HG03066 (cell line): ENCODE data around the gene TIMM8A.

ENCODE experiments used
- ATAC-seq: cut with Tn5 transposase; IDR thresholded peaks from one replicate; pipeline ENCODE4 v1.9.1; 2021; ENCODE audit warnings: low read depth; ENCODE audit not compliant: unreplicated experiment

TIMM8A gene, protein sequence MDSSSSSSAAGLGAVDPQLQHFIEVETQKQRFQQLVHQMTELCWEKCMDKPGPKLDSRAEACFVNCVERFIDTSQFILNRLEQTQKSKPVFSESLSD

DNA sequence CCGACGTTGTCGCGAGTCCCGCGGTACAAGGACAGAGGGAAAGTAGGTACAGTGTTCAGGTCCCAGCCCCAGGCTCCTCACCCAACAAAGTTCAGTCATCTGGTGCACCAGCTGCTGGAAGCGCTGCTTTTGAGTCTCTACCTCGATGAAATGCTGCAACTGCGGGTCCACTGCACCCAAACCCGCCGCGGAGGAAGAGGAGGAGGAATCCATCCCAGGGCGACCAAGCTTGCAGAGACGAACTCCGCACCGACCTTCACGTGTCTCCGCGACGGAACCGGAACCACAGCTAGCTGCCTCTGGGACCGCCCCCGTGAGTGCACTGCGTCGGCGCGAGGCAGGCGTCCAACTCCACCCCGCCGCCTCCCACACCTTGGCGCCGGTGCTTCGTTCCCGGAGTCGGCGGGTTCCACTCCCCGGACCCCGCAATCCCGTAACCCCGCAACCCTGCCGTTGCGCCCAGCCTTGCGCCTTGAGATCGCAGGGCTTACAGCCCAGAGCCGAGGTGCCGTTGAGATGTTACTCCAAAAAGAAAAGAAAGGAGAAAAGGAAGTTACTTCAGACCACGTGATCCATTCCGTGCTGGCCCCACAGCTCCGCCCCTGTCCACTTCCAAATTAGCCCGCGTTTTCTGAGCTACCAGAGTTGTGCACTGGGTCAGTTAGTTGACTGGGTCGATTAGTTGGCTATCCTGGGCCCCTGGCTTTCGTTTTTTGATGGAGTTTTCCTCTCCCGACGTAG, at the start of gene TIMM8A:
TSS of gene TIMM8A (minus strand) at position 291 of the 741 bp plus-strand sequence. CDS start at position 213, 78 bp downstream.
- peak; percentile 95 for ATAC-seq

DNA sequence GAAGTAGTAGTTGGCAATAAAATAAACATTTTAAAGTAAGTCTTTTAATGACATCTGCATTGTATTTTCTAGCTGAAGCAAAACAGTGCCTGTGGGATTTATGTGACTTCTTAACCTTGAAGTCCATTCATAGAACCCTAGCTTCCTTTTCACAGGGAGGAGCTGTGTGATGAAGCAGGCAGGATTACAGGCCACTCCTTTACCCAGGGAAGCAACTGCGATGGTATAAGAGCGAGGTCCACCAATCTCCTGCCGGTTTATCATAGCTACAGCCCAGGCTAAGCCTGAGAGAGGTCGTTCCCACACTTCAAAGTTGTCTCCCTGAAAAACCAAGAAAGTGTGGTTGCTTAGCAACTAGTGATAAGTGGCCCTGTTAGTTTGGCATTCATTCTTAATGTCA, 49.2 kb upstream of the TIMM8A start:
- no peak for ATAC-seq

DNA sequence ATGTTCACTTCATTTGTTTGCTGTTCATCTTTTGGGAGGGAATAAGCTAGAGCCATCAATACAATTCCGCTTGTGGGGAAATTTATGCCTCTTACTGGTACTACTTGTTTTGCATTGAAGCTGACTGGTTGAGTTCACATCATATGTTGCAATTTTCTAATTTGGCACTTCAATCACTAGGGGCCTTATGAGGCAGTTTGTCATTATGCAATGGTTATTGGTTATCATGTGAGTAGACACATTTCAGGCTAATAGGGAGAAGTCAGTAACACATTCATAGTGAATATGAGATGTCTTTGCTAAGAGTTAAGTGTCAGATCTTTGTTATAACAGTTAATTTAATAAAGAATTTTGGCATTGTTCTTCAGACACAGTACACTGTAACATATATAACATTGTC, 47.2 kb upstream of the TIMM8A start:
- ATAC-seq, result no peak

DNA sequence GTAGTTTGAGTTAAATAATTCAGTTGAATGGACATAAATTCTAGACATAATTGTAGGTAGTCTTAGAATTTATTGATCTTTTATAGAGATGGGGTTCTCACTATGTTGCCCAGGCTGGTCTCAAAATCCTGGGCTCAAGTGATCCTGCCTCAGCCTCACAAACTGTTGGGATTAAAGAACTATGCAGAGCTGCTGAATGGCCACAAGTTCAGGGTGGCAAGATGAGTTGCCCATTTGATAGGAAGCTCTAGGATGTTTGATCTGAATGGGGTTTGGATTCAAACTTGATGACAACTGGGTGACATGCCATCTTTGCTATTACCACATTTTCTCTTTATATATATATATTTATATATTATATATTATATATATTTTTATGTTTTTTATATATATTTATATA, 45.8 kb upstream of the TIMM8A start:
- no peak for ATAC-seq

DNA sequence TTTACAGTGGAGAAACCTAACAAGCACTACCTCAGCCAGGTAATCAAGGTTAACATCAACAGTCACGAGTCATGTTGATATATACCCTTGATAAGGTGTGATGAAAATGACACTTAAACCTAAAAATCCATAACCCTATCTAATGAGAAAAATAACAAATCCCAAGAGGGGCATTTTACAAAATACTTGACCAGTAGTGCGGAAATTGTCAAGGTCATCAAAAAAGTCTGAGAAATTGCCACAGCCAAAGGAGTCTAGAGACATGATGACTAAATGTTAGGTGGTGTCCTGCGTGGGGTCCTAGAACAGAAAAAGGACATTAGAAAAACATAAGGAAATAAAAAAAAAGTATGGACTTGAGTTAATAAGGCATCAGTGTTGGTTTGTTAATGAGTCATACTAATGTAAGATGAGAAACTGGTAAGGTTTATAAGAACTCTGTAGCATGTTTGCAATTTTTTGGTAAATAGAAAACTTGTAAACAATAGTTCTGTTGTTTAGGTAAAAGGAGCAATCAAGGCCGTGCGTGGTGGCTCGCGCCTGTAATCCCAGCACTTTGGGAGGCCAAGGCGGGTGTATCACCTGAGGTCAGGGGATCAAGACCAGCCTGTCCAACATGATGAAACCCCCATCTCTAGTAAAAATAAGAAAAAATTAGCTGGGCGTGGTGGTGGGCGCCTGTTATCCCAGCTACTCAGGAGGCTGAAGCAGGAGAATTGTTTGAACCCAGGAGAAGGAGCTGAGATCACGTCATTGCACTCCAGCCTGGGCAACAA, 45.2 kb upstream of the TIMM8A start:
- ATAC-seq, result no peak

DNA sequence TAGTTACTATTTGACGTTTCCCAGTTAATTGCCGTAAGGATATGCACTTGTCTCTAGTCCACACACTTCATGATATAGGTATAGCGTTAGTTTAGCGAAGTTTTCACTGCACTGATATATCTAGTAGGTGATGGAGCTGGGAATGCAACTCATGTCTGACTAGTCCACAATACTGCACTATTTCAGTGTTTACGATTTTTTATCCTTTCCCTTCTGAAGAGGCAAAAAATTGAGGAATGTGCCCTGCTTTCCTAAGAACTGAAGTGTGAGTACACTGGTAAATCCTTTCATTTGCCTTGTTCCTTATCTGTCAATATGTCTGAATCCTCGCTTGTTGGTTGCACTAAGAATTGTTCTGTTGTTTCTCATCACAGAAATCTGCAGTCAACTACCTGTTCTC, 43.3 kb upstream of the TIMM8A start:
- no peak for ATAC-seq

DNA sequence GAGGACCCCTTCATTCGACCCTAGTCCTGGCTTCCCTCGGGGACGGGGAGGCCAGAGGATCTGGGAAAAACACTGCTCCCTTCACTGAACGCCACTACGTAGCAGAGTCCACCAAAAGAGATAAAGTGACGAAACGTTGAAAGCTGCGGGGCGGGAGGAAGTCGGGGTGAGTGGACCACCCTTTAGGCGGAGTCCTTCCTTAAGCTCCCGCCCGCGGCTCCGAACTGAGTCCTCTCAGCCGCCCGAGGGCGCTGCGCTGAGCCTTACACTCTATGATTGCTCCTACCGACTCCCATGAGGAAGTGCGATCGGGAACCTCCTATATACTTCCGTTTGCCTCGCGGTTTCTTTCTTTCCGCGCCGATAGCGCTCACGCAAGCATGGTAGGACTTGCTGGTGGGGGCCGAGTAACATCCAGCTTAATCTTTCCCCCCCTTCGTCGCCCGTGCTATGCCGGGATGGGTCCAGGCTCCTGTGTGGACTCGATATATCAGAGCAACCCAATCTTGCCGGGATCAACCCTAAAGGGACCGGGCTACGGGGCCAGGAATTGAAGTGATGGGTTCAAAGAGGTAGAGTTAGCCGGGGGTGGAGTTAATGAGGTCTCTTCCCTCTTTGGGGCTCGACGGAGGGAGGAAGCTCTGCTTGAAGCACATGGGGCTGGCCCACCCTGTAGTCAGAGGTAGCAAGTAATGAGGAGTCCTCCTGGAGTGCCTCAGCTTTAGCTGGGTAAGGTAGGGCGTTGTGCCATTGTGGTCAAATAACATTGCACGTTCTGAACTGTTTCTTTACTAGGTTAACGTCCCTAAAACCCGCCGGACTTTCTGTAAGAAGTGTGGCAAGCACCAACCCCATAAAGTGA, 42.4 kb upstream of the TIMM8A start, which contains the start of gene RPL36A:
TSS of gene RPL36A (plus strand) at position 348 of the 862 bp plus-strand sequence. CDS start at position 381, 33 bp downstream.
- ATAC-seq, result peak; percentile 71

DNA sequence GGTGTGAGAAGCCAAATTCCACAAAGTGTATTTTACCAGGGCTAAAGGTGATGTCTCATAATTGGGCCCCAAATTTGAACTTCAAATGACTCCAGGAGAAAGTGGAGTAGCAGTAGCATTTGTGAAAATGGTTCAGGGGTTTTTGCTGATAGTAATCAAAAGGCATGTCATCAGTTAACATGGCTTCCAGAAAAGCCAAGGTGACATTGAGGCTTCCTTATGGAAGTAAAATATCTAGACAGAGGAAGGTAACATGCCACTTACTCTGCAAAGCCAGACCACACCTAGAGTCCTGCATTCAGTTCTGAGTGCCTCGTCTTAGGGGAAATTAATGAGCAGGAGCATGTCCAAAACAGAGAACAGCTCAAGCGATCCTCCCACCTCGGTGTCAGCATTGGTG, 40.1 kb upstream of the TIMM8A start:
- no peak for ATAC-seq

DNA sequence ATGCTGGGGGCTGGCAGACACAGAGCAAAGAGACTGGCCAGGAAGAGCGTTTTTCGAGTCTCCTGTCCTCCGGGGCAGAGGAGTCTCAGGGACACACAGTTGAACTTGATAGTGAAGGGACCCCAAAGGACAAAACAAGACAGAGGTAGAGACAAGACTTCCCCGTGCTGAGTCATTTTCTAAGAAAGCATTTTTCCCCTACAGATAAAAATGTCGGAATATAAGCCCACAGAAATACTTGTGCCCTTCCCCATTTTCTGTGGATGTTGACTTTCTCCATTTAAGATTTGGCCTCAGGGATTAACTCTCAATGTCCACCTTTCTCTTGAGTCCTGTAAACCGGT, 38.0 kb upstream of the TIMM8A start:
- no peak for ATAC-seq

DNA sequence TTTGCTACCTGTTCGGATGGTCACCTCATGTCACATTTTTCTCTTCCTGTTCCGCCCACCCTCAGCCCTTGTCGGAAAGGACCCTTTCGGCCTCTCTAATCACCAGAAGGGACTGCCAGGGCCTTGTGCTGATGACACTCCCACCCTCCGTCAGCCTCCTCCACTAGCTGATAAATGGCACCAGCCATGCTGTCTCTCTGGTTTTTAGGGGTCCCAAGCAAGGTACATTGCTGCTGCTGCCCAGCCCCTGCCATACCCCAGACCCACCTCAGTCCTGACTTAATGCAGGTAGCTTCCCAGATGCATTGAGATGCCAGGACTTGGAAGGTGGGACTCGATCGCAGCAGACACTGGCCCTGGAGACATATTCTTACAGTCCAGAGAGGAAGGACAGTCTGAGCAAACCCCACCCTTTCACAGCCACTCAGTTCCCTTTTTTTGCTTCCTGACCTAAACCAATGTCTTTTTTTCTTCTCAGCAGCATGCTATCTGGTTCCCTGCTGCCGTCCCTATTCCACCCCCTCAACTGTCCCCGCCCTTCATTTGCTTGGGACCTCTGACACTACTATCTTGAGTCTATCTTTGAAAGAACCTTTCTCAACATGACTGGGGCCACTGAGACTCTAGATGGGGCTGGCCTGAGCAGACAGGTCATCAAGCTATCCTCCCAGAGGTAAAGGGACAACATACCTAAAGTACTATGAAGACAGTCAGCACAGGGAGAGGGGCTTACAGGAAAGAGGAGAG, 37.4 kb upstream of the TIMM8A start, which contains the start of gene BTK:
TSS of gene BTK (minus strand) at position 397 of the 747 bp plus-strand sequence. CDS start 10,907 bp downstream, outside the sequence.
- peak; percentile 71 for ATAC-seq

DNA sequence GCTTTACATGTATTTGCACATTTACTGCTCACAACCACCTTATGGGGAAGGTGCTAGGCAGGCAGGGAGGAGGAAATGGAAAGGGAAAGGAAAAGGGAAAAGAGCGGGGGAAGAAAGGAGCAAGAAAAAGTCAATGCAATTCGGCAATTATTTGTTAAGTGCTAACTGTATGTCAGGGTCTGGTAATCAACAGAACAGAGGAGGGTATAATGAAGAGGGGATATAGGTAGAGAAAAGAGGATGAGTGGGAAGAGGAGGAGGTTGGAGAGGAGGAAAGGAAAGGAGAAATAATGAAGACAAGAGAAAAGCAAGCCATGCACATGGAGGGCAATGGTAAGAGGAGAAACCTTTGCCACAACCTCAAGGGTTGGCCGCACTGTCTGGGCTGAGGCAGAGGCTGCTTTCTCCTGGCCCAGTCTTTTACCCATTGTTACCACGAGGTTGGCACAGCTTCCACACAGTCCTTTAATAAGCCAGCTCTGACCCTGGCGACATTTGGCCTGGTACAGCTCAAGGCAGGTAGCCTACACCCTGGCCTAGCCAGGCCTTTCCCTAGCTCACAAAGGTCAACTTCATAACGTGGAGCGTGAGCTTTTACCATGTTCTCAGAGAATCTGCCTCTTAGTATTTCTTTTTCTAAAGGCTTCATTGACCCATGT, 36.6 kb upstream of the TIMM8A start:
- ATAC-seq, result no peak

DNA sequence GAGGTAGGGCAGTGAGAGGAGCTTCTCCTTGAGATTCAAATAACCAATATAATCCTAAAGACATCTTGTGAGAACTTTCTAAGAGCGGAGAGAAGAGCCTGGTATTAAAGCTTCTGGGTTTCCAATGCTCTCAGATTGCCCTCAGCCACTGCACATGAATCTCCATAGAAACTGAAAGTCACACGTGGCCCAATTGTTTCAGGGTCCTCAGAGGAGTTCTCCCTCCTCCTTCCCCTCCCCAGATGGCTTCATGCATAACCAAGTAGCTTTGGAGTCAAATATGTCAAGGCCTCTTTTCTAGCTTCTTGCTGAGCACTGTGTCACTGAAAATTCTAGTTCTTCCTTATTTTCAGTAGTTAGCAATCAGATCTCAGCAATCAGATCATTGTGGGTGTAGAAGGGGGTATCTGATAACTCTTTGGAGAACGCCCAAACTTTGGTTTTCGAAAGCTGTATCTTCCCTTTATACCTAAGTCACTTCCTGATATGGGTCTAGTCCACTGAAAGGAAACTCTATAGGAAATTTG, 35.2 kb upstream of the TIMM8A start:
- peak; percentile 66 for ATAC-seq

DNA sequence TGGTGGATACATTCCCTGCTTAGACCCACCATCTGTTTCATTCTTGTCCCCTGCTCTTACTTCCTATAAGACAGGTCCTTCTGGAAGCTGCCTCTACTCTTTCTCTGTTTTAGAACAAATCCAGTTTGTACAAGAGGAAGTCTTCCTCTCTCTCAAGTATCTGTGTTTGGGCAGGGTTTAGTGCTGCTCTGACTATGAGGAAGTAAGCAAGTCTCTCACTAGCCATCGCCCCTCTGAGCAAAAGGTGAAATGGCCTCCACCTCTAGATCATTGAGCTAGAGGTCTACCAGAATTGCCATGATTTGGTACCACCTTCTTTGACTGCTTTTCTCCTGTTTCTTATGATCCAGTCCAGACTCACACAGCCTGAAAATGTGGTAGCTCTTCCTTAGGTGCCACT, 29.0 kb upstream of the TIMM8A start:
- no peak for ATAC-seq

DNA sequence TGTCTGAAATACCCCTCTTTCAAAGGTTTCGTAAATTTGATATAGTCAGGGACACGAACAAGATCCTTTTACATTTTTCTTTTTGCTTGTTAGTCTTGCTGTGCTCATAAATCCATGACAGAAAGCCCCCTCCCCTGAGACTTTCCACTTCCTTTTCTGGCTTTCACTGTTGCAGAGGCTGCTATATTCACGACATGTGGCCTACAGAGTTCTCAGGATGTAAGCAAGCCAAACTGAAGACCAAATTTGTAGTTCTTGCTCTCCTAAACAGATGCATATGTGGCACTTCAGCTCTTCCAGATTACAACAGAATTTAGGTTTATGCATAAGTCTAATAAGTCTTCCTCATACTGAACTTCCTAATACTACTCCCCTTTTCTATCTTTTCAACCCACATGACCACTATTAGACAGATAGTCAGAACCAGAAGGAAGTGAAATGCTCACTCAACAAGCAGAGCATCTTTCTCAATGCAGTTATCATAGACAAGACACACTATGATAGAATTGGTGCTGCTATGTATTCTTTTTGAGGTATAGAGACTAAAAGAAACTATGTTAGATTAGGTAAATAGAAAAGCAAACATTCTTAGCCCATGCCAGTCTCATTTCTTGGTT, 22.5 kb upstream of the TIMM8A start:
- no peak for ATAC-seq

DNA sequence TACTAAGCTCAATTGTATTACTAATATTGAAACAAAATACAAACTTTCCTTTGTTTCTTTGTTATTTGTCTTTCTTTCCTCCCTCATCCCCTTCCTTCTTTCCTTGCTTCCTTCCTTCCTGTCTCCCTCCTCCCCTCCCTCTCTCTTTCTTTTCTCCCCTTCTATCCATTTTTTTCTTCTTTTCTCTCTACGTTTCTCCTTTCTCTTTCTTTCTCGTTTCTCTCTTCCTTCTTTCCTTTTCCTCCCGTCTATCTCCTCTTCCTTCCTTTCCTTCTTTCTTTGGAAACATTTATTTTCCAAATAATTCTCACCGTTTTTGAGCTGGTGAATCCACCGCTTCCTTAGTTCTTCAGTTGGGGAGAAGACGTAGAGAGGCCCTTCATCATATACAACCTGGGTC, 21.1 kb upstream of the TIMM8A start:
- no peak for ATAC-seq

DNA sequence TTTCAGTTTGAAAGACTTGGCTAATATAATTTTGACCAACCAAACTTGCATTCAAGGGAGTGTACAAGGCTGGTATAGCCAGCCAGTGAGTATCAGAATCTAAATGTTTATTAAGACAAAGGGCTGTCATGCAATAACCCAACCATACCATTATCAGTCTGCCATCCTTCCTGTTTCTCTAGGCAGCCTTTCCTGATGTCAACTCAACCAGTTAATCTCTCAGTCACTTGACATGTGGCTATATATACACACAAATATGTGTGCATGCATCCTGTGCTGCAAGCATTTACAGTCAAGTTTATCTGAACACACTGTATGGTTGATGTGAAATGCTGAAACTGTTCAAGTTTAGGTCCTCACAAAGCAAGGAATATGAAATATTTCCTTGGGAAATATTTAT, 20.3 kb upstream of the TIMM8A start:
- no peak for ATAC-seq

DNA sequence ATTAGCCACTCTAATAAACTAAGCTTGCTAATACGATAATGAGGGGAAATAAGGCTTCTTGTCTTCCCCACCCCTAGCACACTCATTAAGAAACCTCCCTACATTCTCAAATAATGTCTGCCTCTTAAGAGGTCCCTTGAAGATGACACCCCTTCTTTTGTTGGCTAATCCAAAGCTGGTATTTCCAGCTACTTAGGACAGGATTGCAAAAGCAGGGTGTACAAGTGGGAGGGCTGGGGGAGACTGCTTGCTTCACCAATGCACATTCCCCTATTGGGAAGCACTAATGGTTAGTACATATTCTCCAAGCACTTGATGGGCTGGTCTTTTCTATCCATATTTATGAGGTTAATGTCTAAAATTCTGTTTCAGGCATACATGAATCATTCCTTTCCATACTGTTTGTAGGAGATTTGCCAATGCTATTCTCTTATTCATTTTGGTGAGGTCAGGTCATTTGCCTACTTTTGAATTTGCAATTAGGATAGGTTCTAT, 16.8 kb upstream of the TIMM8A start:
- no peak for ATAC-seq

DNA sequence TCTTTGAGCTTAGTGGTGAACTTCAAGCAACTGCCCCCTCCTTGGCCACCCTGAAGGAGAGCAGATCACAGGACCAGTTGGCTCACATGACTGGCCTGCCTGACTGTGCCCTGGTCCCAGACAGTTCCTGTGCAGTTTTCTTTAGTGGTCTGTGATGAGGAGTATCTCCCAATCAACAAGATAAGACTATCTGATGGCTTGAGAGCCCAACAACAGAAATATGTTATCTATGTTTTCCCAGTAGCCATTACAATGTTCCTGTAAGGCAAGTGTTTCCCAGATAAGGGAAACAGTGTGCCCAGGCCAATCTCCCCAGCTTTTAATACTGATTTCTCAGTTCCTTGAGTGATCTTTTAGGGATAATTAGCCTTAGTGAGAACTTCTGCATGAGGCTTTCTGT, 14.2 kb upstream of the TIMM8A start:
- no peak for ATAC-seq

DNA sequence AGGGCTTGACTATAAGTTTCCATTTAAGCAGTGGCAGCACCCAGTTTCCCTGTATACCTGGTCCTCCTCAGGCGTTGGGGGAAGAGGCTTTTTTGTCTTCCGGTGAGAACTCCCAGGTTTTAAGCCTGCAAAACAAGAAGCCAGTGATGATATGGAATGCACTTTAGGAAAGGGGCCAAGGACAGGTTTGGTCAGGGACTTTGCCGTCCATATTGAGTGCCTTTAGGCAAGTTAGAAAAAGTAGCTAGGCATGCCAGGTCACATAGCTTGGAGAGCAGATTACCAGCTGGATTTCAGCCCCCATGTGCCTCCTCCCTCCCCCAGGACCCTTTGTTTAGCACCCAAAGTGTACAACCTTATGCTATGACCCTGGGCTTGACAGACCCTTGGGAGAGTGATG, 13.6 kb upstream of the TIMM8A start:
- ATAC-seq, result no peak
